Measurements from ENCODE around the gene NSL1.

- no peak for TF ChIP-seq CTCF (conservative IDR thresholded peaks at IDR 0.05 in 1 of 2, IDR thresholded peaks at IDR 0.05 in 1 of 2; ENCODE audit: low read depth in 1 of 2, low read length in 2 of 2)
- TF ChIP-seq EZH2 (IDR thresholded peaks at IDR 0.05; ENCODE audit: low read length, missing control alignments), result no peak
These were observed 93.0 kb downstream of the NSL1 start for GRCh38 chr1:212698467-212699103.

Measured in fibroblast of lung (primary cell).